H9 (cell line): Measurements from ENCODE around the gene MCAM. TPM values are rescaled to one million over a fixed set of nuclear protein-coding genes. Genes with fewer than 3 reads are reported as not detected.

ENCODE experiments used
- DNase-seq: peaks from one replicate; pipeline ENCODE4 v3.0.0-alpha.2; 2017
- H2AFZ ChIP-seq: one replicate; pipeline ENCODE4 v1.6.1; 2013; ENCODE audit warnings: mild to moderate bottlenecking, low read length, control low read depth, moderate library complexity
- H2AK5ac ChIP-seq: 2 replicates; pipeline ENCODE4 v1.6.1; 2013; ENCODE audit warnings: low read length, control low read depth, mixed read lengths; ENCODE audit not compliant: insufficient read length
- H2BK120ac ChIP-seq: one replicate; pipeline ENCODE4 v1.6.1; 2013; ENCODE audit warnings: low read depth, mild to moderate bottlenecking, low read length, control low read depth, inconsistent platforms; ENCODE audit not compliant: poor library complexity, severe bottlenecking
- H2BK12ac ChIP-seq: 2 replicates; pipeline ENCODE4 v1.6.1; 2013; ENCODE audit warnings: low read length, control low read depth, mixed read lengths, low read depth; ENCODE audit not compliant: insufficient read length
- H2BK15ac ChIP-seq: 2 replicates; pipeline ENCODE4 v1.6.1; 2013; ENCODE audit warnings: low read depth, low read length, control low read depth
- H2BK20ac ChIP-seq: one replicate; pipeline ENCODE4 v1.6.1; 2013; ENCODE audit warnings: low read depth, mild to moderate bottlenecking, low read length, control low read depth, inconsistent platforms; ENCODE audit not compliant: poor library complexity, severe bottlenecking
- H2BK5ac ChIP-seq: 2 replicates; pipeline ENCODE4 v1.6.1; 2013; ENCODE audit warnings: low read length, control low read depth, mixed read lengths; ENCODE audit not compliant: insufficient read length
- H3K14ac ChIP-seq: 2 replicates; pipeline ENCODE4 v1.6.1; 2013; ENCODE audit warnings: low read length, control low read depth; ENCODE audit not compliant: insufficient read depth
- H3K18ac ChIP-seq: 2 replicates; pipeline ENCODE4 v1.6.1; 2013; ENCODE audit warnings: low read depth, mild to moderate bottlenecking, mixed read lengths, low read length, control low read depth; ENCODE audit not compliant: insufficient read length
- H3K23ac ChIP-seq: 2 replicates; pipeline ENCODE4 v1.6.1; 2013; ENCODE audit warnings: low read length, control low read depth, mixed read lengths, low read depth; ENCODE audit not compliant: insufficient read length
- H3K23me2 ChIP-seq: 2 replicates; pipeline ENCODE4 v1.6.1; 2013; ENCODE audit warnings: low read depth, mild to moderate bottlenecking, mixed read lengths, low read length, control low read depth; ENCODE audit not compliant: insufficient read length, poor library complexity, severe bottlenecking
- H3K27ac ChIP-seq: 2 replicates; pipeline ENCODE4 v1.5.1; 2013; ENCODE audit warnings: low read length, control low read depth, mixed read lengths, low read depth; ENCODE audit not compliant: insufficient read length
- H3K27me3 ChIP-seq: 2 replicates; pipeline ENCODE4 v1.6.1; 2013; ENCODE audit warnings: low read length, control low read depth, inconsistent platforms; ENCODE audit not compliant: insufficient read depth
- H3K4ac ChIP-seq: 2 replicates; pipeline ENCODE4 v1.6.1; 2013; ENCODE audit warnings: low read depth, mild to moderate bottlenecking, control low read depth, inconsistent platforms, low read length, moderate library complexity
- H3K4me1 ChIP-seq: 2 replicates; pipeline ENCODE4 v1.6.1; 2013; ENCODE audit warnings: low read length, control low read depth, inconsistent platforms; ENCODE audit not compliant: insufficient read depth
- H3K4me2 ChIP-seq: 2 replicates; pipeline ENCODE4 v1.6.1; 2013; ENCODE audit warnings: low read length, control low read depth, mixed read lengths; ENCODE audit not compliant: insufficient read length, insufficient read depth
- H3K56ac ChIP-seq: 2 replicates; pipeline ENCODE4 v1.6.1; 2013; ENCODE audit warnings: low read depth, mild to moderate bottlenecking, mixed read lengths, low read length, control low read depth; ENCODE audit not compliant: insufficient read length
- H3K79me1 ChIP-seq: 2 replicates; pipeline ENCODE4 v1.6.1; 2013; ENCODE audit warnings: low read depth, mild to moderate bottlenecking, moderate library complexity, low read length, control low read depth, inconsistent platforms; ENCODE audit not compliant: insufficient read depth, poor library complexity, severe bottlenecking
- H3K79me2 ChIP-seq: 2 replicates; pipeline ENCODE4 v1.6.1; 2013; ENCODE audit warnings: low read length, control low read depth, inconsistent platforms; ENCODE audit not compliant: insufficient read depth
- H3K9ac ChIP-seq: 2 replicates; pipeline ENCODE4 v1.6.1; 2013; ENCODE audit warnings: low read length, control low read depth, mixed read lengths; ENCODE audit not compliant: insufficient read length; ENCODE audit errors: extremely low read depth
- H3K9me3 ChIP-seq: one replicate; pipeline ENCODE4 v1.6.1; 2013; ENCODE audit warnings: low read depth, low read length, inconsistent platforms; ENCODE audit not compliant: control insufficient read depth
- H3T11ph ChIP-seq: one replicate; pipeline ENCODE4 v1.6.1; 2013; ENCODE audit warnings: mild to moderate bottlenecking, low read length, control low read depth, inconsistent platforms
- H4K20me1 ChIP-seq: one replicate; pipeline ENCODE4 v1.6.1; 2013; ENCODE audit not compliant: control insufficient read depth, insufficient read length, insufficient read depth
- H4K5ac ChIP-seq: 2 replicates; pipeline ENCODE4 v1.6.1; 2013; ENCODE audit warnings: low read depth, mild to moderate bottlenecking, mixed read lengths, low read length, control low read depth; ENCODE audit not compliant: insufficient read length
- H4K8ac ChIP-seq: replicated peaks from 2 replicates; pipeline ENCODE4 v1.6.1; 2013; ENCODE audit warnings: low read length, control low read depth, mixed read lengths, low read depth; ENCODE audit not compliant: insufficient read length
- H4K91ac ChIP-seq: 2 replicates; pipeline ENCODE4 v1.6.1; 2013; ENCODE audit warnings: low read depth, mild to moderate bottlenecking, moderate library complexity, mixed read lengths, low read length, control low read depth; ENCODE audit not compliant: insufficient read length
- H3K27ac Mint-ChIP-seq, 3 experiments: 2 replicates in 2 of 3; 3 replicates in 1 of 3; pipeline ENCODE4 v1.8.0; 2020 to 2021; ENCODE audit warnings: mixed read lengths in 3 of 3, mild to moderate bottlenecking in 1 of 3, moderate library complexity in 1 of 3
- H3K27me3 Mint-ChIP-seq: 2 replicates; pipeline ENCODE4 v1.8.0; 2021; ENCODE audit warnings: low read depth, mild to moderate bottlenecking, moderate library complexity, mixed read lengths
- H3K36me3 Mint-ChIP-seq, 3 experiments: 2 replicates in 2 of 3; 3 replicates in 1 of 3; pipeline ENCODE4 v1.8.0; 2020 to 2021; ENCODE audit warnings: low read depth in 3 of 3, mixed read lengths in 3 of 3; ENCODE audit not compliant: insufficient read depth in 1 of 3
- H3K4me1 Mint-ChIP-seq, 2 experiments: 2 replicates each; pipeline ENCODE4 v1.8.0; 2020; ENCODE audit warnings: mixed read lengths in 2 of 2
- H3K4me3 Mint-ChIP-seq, 2 experiments: 2 replicates in 1 of 2; 3 replicates in 1 of 2; pipeline ENCODE4 v1.8.0; 2020 to 2021; ENCODE audit warnings: mild to moderate bottlenecking in 2 of 2, mixed read lengths in 2 of 2, moderate library complexity in 1 of 2
- H3K9me3 Mint-ChIP-seq, 2 experiments: 2 replicates in 1 of 2; 3 replicates in 1 of 2; pipeline ENCODE4 v1.8.0; 2020; ENCODE audit warnings: mild to moderate bottlenecking in 2 of 2, mixed read lengths in 2 of 2, moderate library complexity in 1 of 2
- CTCF ChIP-seq: fragments of 200-600 bp; sonication (generic); conservative IDR thresholded peaks from 3 replicates; pipeline ENCODE4 v1.8.0; 2021; ENCODE audit warnings: antibody characterized with exemption, mild to moderate bottlenecking
- WGBS: extraction: QIAGEN DNeasy Blood & Tissue Kit; methylation state at CpG from one replicate; pipeline ENCODE4 v1.1.7; 2013; ENCODE audit warnings: missing lambda C conversion rate, low lambda C conversion rate, mixed read lengths; ENCODE audit not compliant: insufficient read length; ENCODE audit errors: extremely low coverage; 5-methylcytosine and 5-hydroxymethylcytosine counted together
- total RNA-seq: library from RNA; stranded (reverse); gene quantifications from 2 replicates; pipeline ENCODE4 v1.2.1, GENCODE V29; 2021

The MCAM gene
- total RNA-seq, 1 experiment from 2014 or later, result 21.5 TPM

- peaks cover 55 to 81% of the 10 kb centered on the region in 2 experiments for H3K4me1 Mint-ChIP-seq
- Histone ChIP-seq H4K5ac (no peak overlapping the region), H3K4me2 (peak overlapping the region; percentile 56), H2BK120ac (no peak overlapping the region), H2BK15ac (no peak overlapping the region), H3K27ac (no peak overlapping the region), H3K27me3 (peaks cover 16% of the 10 kb centered on the region), H4K20me1 (no peaks in the 10 kb centered on the region), H3K79me2 (peaks cover 13% of the 10 kb centered on the region; the same call in 1 of the 2 replicates), H3K9ac (no peak overlapping the region), H3K79me1 (peaks cover 9% of the 10 kb centered on the region), H3K23ac (no peak overlapping the region), H2BK12ac (no peak overlapping the region), H3K14ac (no peak overlapping the region), H4K8ac (no peak overlapping the region), H3K18ac (no peak overlapping the region), H3K23me2 (peaks cover 28% of the 10 kb centered on the region), H3K4me1 (no peaks in the 10 kb centered on the region; the same call in 1 of the 2 replicates), H3K4ac (no peak overlapping the region), H4K91ac (no peak overlapping the region), H2AK5ac (no peak overlapping the region), H3K9me3 (no peaks in the 10 kb centered on the region), H2BK20ac (no peak overlapping the region), H3K56ac (no peak overlapping the region), H3T11ph (no peak overlapping the region), H2BK5ac (no peak overlapping the region), H2AFZ (no peak overlapping the region)
- no CpG with 5 or more reads among the region's 9 CpGs for WGBS
- H3K27ac Mint-ChIP-seq, result peak overlapping the region in 2 of 3 experiments; percentile 85 to 93; a peak in 3 of 7 replicates
- DNase-seq, result no peak
- H3K36me3 Mint-ChIP-seq, result peaks cover 13 to 18% (median 15%) of the 10 kb centered on the region in 3 experiments
- H3K9me3 Mint-ChIP-seq, result no peaks in the 10 kb centered on the region; a peak in 1 of 5 replicates
- no peak for TF ChIP-seq CTCF
- H3K4me3 Mint-ChIP-seq, result peak overlapping the region; percentile 99
- H3K27me3 Mint-ChIP-seq, result peaks cover 30% of the 10 kb centered on the region
Observed at GRCh38 chr11:119336744-119337469, 20.0 kb upstream of the MCAM start.
